DMS114 treated with DMSO at 0.1 percent for 48 hours (cell line): ENCODE results near the gene LFNG.

ENCODE experiments used
- DNase-seq: peaks from one replicate; lab custom pipeline; 2025; ENCODE audit not compliant: unreplicated experiment; lab: John Stamatoyannopoulos, UW

LFNG gene, protein sequence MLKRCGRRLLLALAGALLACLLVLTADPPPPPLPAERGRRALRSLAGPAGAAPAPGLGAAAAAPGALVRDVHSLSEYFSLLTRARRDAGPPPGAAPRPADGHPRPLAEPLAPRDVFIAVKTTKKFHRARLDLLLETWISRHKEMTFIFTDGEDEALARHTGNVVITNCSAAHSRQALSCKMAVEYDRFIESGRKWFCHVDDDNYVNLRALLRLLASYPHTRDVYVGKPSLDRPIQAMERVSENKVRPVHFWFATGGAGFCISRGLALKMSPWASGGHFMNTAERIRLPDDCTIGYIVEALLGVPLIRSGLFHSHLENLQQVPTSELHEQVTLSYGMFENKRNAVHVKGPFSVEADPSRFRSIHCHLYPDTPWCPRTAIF

DNA sequence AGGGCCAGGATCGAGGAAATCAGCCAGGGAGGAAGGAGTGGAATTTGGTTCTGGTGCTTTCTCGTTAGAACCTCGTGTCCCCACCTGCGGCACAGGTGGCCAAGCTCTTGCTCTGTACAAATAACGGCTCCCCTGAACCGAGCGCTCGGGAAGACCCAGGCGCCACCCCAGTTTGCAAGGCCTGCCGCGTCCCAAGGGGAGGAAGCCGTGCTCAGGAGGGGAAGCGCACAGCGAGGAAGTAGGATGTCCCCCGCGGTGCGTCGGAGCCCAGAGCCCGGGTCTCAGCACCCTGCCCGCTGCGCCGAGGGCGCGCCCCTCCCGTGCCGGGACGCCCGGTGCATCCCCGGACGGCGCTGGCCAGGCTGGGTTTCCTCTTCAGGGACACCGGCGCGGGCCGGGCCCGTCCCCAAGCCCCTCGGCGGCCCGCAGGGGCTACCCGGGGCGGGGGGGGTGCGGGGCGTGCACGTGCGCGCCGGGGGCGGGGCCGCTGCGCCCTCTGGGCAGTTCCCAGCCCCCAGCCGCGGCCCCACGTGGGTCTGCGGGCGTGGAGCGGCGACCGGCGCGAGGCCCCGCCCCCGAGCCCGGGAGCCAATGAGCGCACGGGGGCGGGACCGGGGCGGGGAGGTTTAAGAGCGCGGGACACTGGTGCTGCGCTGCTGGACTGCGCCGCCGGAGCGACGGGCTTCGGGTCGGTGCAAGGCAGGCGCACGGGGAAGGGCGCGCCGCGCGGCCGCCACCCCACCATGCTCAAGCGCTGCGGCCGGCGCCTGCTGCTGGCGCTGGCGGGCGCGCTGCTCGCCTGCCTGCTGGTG, at the start of gene LFNG:
TSS of gene LFNG (plus strand) at position 656 of the 812 bp plus-strand sequence. CDS start at position 744, 88 bp downstream.
- peak; percentile 57 for DNase-seq

DNA sequence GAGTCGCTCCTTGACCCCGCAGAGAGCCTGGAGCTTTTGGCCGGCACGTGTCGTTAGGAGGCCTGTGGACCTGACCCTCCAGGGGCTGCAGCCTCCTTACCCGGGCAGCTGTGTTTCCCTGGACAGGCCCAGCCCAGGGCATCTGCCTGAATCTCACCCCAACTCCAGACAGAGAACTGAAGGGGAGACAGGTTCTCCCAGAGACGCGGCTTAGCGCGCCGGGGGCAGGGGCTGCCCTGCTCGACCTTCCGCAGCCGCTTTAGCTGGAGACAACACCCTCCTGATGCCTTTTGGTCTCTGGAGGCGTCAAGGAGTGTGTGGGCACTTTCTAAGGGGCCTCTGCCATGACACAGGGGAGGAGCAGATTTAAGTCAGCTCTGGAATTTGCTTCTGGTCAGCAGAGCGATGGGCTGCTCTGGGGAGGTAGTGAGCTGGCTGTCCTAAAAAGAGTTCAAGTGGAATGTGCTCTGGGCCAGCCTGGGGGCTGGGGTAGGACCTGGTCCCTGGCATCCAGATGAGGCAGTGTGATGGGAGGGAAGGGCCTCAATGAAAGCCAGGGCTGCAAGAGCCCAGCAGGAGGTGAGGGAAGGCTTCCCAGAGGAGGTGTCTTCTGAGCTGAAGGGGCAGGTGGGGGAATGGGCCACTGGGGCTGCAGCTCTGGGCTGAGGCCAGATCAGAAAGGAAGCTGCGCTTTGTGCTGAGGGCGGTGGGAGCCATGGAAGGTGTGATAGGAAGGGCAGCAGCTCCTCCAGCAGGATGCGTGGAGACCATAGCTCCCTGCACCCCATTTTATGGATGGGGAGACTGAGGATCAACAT, 49.2 kb upstream of the LFNG start:
- DNase-seq: no peak

DNA sequence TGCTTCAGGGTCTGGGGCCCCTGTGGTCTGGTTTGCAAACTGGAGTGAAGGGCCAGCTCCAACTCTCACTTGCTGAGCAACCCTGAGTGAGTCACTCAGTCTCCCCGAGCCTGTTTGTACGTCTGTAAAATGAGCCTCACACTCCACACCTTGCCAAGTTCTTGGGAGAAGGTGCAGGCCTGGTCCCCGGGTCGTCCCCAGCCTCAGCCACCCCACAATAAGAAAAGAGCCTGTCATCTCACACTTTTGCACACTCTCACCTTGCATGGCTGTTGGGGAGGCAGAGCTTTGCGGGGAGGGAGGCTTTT, 48.6 kb upstream of the LFNG start:
- no peak for DNase-seq

GRCh38 chr7:2471396-2471795, 48.2 kb upstream of the LFNG start:
- DNase-seq: no peak

DNA sequence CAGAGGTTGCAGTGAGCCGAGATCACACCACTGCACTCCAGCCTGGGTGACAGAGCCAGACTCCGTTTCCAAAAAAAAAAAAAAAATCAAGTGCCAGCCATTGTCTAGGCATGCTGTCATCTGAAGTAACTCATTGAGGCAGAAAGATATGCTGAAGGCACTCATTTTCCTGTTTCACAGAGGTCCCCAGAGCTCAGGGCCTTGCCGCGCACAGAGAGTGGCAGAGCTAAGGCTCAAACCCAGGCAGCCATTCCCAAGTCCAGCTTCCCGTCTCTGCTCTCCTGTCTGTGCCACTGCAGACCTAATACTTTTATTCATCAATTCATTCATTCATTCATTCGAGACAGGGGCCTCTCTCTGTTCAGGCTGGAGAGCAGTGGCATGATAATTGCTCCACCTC, 46.8 kb upstream of the LFNG start:
- no peak for DNase-seq

DNA sequence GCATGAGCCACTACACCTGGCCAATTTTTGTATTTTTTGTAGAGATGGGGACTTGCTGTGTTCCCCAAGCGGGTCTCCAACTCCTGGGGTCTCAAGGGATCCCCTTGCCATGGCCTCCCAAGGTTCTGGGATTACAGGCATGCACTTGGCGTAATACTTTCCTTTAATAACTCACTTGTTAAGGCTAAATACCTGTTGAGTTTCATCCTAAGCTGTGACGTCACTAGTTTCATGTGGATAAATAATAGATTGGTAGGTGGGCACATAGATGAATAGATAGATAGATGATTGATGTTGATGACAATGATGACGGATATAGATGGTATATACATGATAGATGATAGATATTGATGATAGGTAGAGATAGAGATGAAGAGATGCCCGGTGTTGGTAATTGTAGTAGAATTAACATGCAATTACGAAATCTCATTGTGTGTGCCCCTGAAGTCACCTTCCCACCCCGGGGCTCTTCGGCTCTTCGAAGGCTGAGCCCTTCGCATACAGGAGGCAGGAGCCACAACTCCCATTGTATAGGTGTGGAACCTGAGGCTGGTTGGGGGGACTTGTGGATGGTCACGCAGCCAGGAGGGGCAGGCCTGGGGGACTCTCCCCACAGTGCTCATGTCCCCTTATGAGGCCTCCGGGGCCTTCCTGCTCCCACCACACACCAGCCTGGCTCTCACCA, 45.9 kb upstream of the LFNG start:
- no peak for DNase-seq

DNA sequence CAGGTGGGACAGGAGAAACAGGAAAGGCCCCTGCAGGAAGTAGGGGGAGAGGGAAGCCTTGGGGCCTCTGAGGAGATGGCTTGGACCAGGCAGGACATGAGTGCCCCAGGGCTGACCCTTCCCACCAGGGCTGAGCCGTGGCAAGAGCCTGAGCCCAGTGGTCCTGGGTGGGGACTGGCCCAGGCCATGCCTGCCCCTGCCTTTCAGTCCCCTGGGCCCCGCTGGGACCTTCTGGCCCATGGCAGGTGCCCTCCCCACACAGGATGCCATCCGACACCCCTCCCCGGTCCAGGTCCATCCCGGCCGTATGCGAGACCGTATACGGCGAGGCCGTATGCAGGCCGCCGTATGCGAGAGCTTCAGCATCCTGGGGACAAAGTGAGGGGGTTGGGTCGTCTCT, 45.4 kb upstream of the LFNG start:
- DNase-seq: no peak

DNA sequence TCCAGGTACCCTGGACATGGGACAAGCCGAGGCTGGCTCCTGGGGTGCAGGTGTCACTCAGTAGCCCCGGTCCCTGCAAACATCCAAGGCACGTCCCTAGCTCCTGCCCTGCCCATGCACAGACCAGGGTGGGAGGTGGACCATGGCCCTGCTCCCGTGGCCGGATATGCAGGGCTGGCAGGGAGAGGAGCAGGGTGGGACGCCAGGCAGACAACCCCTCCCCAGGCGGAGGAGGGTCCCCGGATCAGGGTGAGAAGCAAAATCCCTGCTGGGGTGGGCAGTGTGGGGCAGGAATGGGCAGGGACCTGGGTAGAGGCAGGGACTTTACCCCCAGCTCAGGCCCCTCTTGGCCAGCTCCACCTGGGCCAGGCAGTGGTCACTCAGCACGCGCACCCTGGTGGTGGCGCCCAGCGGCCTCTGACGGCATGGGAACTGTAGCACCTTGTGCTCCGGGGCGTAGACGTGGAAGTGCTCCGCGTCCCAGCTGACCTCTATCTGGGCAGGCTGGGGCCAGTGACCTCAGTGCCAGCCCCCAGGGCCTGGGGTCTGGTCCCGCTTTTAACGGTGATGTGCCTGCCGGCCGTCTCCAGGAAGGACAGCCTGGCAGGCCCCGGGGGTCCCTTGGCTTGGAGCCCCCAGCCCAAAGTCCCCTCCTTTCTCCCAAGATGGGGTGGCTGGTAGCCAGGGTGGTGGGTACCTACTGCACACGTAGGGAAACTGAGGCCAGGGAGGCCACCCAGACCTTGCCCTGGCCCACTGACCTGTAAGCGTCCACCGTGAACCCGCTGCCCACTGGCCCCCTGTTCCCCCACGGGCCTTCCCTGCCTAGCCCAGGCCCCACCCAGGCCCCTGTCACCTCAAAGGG, 44.5 kb upstream of the LFNG start:
- DNase-seq: no peak

DNA sequence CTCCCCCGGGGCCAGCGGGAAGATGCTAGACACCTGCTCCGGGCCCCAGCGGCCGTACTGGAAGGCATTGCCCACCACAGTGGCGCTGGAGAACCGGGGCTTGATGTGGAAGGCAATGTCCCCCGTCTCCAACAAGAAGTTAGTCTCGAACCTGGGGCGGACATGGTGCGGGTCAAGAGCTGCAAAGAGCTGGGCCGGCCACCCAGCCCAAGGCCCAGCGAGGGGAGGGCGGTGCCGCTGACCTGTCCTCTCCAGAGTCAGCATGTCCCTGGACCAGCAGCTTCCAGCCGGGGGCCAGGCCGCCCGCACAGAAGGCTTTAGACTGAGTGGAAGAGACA, 43.9 kb upstream of the LFNG start:
- DNase-seq: no peak

DNA sequence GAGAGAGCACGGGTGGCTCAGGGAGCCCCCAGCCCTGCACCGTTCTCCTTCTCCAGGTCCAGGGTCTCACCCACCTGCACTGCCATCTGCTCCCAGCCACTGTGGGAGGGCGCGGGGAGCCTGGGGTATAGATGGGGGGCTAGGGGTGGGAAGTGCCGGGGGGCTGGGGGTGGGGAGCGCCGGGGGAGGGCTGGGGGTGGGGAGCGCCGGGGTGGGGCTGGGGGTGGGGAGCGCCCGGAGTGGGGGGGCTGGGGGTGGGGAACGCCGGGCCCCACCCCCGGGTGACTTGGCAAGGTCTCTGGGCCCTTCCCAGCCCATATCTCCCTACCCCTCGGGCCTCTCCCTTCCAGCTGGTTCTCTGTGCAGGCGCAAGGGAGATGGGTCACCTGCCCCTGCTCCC, 43.3 kb upstream of the LFNG start, which contains the start of gene GRIFIN:
TSS of gene GRIFIN (minus strand) at position 101 of the 400 bp plus-strand sequence. CDS start at position 86, 15 bp downstream.
- DNase-seq: no peak

DNA sequence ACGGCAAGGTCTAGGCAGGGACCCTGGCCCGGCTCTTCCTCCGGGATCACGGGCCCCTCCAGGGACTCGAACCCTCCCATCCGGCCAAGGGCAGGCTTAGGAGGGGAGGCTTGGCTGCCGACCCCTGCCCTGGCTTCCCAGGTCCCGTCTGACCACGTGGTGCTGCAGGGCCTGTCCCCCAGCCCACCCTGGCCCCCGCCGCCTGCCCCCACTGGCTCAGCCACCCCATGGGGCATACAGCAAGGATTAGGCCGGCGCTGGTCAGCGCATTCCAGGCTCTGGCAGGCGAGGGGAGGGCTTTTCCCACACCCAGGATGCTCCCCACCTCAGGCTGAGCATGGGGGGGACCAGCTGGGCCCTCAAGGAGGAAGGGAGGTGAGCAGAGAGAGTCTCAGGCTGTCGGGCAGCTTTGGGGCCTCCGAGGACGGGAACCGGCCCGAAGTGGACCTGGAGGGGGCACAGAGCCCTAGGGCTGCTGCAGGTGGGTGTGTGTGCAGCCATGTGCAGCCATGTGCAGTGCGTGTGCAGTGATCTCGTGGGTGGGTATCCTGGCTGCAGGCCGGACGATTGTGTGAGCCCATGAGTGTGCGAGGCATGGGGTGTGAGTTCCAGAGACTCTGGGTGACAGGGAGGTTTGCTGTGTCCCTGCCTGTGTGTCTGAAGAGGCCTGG, 42.7 kb upstream of the LFNG start:
- no peak for DNase-seq

GRCh38 chr7:2477447-2478398, 41.9 kb upstream of the LFNG start:
- DNase-seq: no peak

DNA sequence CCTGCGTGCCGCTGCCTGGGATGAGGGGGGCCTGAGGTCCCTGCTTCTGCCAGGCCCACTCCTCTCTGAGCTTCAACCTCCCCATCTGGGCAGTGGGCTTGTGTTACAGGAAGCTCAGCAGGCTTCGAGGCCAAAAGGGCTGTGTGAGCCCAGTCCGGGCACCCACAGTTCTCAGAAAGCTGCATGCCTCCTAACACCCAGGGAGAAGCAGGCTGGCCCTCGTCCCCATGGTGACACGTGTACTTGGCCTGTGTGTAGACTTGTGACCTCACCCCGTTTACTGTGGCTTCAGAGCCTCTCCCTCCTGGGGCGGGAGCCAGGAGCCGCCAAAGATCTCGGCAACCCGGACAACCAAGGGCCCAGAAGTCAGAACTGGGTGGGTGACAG, 41.2 kb upstream of the LFNG start:
- no peak for DNase-seq

GRCh38 chr7:2478800-2479199, 40.8 kb upstream of the LFNG start:
- no peak for DNase-seq

GRCh38 chr7:2479276-2480069, 40.1 kb upstream of the LFNG start:
- DNase-seq: no peak

DNA sequence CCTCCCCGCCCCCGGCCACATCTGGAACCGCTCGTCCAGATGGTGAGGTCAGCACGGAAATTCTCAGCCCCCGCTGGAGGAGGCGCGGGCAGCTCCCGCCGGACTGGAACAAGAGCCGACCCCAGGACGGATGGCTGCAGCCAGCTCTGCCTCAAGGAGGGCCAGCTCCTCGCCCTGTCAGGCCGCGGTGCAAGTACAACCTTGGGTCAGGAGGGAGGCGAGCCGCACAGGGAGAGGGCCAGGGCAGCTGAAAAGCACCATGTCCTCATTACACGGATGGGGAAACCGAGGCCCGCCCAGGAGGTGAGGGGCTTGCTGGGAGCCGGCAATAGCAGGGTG, 39.5 kb upstream of the LFNG start:
- no peak for DNase-seq

- no peak for DNase-seq
These were observed 38.4 kb upstream of the LFNG start for GRCh38 chr7:2481195-2481594.
